HG03025 (cell line): ENCODE results near the gene ADAMTS2.

ENCODE experiments used
- ATAC-seq: cut with Tn5 transposase; IDR thresholded peaks from one replicate; pipeline ENCODE4 v1.9.1; 2021; ENCODE audit warnings: mild to moderate bottlenecking, moderate library complexity; ENCODE audit not compliant: unreplicated experiment, low FRiP score

ADAMTS2 gene

GRCh38 chr5:179153341-179153901 is 191.8 kb downstream of the ADAMTS2 start:
- no peak for ATAC-seq

- no peak for ATAC-seq
Measured at GRCh38 chr5:179152941-179153340, 192.3 kb downstream of the ADAMTS2 start.

- ATAC-seq = no peak
Measured at GRCh38 chr5:179152144-179152895, 192.9 kb downstream of the ADAMTS2 start.

DNA sequence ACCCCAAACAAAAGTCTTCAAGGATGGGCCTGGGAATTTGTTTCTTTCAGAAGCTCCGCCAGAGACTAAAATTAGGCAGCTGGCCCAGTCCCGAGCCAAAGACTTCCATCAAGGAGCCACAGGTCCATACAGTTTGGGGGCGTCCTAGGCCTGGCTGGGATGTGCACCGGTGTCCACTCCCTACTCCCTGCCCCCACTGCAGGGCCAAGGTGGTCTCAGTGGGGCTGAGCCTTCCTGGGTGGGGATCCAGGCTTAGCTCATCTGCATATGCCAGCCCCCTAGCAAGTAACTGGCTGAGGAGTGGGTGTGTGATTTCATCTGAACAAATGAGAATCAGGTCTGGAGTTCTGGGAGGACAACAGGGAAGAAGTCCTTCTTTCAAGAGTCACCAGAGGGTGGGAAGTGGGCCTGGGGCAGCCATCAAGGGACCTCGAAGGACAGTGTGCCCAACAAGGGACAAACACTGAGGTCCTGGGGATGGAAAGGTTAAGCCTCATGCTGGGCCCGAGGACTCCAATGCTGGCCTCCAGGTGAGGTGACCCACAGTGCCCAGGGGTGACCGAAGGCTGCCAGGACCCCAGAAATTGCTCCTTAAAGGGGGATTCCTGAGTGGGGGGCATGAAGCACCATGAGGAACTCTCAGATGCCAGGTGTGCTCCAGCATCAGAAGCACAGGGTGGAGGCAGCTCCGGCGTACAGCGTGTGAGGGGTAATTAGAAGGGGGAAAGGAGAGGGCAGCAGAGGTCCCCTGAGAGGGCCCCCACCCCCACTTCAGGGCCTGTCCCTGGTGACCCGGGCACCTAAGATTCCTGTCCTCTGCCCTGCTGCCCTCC is 193.8 kb downstream of the ADAMTS2 start:
- no peak for ATAC-seq

GRCh38 chr5:179150011-179150410 is 195.2 kb downstream of the ADAMTS2 start:
- ATAC-seq = no peak

DNA sequence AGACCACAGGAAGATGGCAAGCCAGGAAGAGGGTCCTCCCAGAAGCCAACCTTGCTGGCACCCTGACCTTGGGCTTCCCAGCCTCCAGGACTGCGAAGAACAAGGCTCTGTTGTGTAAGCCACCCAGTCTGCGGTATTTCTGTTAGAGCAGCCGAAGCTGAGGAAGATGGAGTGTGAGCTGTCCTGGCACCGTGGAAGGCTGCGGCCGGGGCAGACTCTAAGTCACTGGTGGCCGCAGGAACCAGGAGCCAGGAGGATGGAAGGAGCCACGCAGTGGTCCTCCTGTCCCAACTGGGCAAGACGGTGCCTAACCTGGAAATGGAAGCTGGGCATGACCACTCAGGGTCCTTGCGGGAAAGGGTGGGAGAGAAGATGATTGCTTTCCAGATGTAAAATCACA is 196.0 kb downstream of the ADAMTS2 start:
- no peak for ATAC-seq

DNA sequence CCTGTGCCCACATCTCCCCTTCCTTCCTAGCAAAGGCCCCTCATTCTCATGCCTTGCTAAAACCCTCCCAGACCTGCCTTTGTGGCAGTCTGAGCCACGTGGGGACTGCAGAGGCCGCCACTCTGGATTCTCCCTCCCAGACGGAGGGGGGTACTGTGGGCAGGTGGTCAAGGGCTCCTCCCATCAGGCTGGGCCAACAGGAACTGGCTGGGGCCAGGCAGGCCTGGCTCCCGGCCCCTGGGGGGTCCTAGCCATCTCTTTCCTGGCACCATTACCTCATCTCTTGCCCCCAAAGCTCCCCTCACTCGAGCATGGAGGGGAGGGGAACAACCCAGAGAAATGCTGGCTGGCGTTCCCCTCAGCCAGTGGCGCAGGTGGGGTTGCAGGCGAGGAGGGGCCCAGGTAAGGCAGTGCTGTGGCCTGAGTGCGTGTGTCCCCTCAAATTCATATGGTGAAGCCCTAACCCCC is 196.5 kb downstream of the ADAMTS2 start:
- ATAC-seq = no peak

- ATAC-seq = no peak
Measured at GRCh38 chr5:179147991-179148702, 197.1 kb downstream of the ADAMTS2 start.

- no peak for ATAC-seq
Measured at GRCh38 chr5:179146277-179146676, 199.0 kb downstream of the ADAMTS2 start.

DNA sequence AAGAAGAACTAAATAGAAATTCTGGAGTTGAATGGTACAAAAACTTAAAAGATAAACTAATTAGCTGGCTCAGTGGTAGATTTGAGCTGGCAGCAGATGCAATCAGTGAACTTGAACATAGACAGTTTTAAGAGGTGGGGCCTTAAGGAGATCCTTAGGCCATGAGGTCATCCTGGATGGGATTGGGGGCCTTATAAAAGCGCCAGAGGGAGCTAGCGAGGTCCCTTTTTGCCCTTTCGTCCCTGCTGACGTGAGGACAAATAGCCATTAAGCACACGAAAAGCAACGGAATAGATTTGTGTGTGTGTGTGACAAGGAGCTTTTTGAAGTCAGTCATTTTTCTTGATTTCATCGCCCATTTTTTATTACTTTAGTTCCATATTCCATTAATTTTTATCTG is 201.8 kb downstream of the ADAMTS2 start:
- no peak for ATAC-seq

DNA sequence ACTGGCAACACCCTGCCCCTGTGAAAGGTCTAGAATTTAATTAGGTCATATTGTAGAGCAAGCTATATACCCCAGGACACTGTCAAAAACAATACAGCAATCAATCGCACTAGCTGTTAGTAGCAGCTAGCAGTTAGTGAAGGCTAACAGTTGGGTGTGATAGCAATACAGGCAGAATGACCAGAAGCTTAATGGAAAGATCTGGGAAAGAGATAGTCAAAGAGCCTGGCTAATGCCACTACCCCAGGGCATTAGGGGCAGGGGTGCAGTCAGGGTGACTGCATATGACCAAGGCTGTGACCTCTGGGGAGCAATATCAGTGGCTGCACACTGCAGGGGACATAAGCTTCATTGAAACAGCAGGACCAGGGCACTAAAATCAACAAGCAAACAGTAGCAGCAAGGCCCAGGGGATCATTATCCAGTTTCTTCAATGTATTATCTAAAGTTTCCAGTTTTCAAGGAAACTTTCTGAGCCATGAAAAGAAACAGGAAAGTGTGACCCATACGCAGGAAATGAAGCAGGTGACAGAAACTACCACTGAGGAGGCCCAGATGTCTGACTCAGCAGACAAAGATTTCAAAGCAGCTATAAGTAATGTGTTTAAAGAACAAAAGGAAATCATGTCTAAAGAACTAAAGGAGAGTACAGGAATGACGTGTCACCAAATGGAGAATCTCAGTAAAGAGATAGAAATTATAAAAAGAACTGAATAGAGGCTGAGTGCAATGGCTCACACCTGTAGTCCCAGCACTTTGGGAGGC is 202.6 kb downstream of the ADAMTS2 start:
- no peak for ATAC-seq

- ATAC-seq = no peak
Measured at GRCh38 chr5:179141867-179142266, 203.4 kb downstream of the ADAMTS2 start.

DNA sequence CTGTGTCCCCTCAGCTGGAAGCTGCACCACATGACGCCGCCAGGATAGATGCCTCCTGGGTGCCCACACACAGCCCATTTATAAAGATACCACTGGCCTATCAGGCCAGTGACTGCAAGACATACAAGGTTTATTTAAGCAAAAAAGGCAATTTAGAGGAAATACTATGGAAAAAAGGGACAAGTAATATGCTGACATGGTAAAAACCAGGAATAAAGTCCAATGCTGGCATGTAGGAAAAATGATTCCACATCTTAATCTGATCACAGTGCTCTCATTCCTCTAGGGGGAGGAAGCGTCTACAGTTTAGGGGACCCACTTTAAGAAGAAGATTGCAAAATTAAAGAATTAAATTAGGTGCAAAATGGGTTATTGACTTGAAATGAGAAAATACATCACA is 205.0 kb downstream of the ADAMTS2 start:
- ATAC-seq = no peak

DNA sequence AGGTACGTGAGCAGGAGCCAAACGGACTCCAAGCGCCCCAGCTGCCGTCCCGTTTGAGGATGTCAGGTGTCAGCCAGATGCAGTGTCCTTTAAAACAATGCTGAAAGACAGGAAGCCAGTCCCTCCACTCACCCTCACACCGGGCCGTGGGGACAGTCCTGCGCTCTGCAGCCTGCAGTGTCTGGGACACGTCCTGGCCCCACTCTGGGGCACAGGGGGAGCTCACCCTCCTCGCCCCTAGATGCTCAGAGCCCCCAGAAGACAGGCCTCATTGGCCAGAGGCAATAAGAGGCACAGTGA is 205.4 kb downstream of the ADAMTS2 start:
- no peak for ATAC-seq

- no peak for ATAC-seq
Measured at GRCh38 chr5:179139111-179139935, 205.9 kb downstream of the ADAMTS2 start.

- ATAC-seq = no peak
Measured at GRCh38 chr5:179138568-179138925, 206.7 kb downstream of the ADAMTS2 start.

GRCh38 chr5:179137643-179138567 is 207.4 kb downstream of the ADAMTS2 start:
- no peak for ATAC-seq

GRCh38 chr5:179137016-179137642 is 208.1 kb downstream of the ADAMTS2 start:
- ATAC-seq = no peak
